ENCODE data around the gene BSND.
A peak's percentile ranks its signal among the peaks of the same experiment; 100 is the strongest.

BSND gene

GRCh38 chr1:54976747-54977146 is 22.0 kb upstream of the BSND start:
- no peak for DNase-seq

- no peak for DNase-seq
Measured at GRCh38 chr1:54977533-54978297, 21.0 kb upstream of the BSND start.

- peak in 1 of 2 experiments; percentile 47 for DNase-seq
Measured at GRCh38 chr1:54978528-54979326, 20.0 kb upstream of the BSND start.

GRCh38 chr1:54979327-54979891 is 19.3 kb upstream of the BSND start:
- no peak for DNase-seq

DNA sequence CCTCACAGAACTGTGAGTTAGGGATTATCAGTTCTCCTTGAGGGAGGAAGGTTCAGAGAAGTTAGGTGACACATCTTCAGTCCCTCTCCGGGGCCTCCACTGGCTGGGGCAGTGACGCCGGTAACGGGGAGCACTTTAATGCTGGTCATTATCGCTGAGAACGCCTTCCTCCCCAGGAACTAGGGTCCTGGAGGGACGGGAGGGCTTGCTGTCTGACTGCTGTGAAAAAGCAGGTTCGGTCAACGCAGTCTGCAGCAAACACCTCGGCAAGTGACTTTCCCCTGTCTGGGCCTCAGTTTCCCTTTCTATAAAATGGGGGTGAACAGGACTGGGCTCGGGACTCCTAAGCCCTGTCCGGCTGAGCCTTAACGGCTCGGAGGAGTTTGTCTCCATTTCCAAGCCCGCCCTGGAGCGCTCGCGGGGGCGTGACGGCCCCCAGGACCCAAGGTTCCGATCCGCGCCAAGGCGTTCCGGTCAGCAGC is 18.6 kb upstream of the BSND start:
- DNase-seq, result no peak

DNA sequence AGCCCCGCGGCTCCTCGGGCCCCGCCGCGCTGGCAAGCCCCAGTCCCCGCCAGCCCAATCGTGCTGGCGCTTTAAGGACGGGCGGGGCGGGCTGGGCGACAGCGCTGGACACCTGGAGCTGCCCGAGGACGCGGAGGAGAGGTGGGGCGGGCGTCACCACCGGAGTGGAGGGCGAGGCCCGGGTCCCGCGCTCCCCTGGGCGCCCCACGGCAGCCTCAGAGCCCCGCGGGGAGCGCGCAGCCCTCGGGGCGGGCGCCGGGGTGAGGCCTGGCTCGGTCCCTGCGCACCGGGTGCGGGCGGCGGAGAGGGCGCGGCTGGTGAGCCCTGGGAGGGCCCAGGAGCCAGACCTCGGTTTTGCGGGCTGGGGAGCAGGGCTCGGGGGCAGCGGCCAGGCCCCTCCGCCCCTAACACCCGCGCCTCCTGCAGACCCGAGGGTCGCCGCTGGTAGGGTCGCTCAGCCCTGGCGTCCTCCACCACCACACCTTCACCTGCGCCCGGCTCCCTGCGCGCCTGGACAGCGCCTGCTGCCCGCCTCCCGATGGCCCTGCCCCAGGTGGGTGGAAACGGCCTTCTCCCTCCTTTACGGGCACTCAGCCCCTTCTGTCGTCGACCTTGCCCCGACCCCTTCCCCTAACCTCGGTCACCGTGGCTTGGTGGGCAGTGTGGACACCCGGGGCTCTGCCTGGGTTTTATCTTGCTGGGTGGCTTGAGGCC is 18.0 kb upstream of the BSND start, which contains the start of gene TMEM61:
TMEM61 (plus strand) TSS at position 101 of the 714 bp plus-strand sequence; CDS start at position 539, 438 bp downstream.
- DNase-seq, result no peak

DNA sequence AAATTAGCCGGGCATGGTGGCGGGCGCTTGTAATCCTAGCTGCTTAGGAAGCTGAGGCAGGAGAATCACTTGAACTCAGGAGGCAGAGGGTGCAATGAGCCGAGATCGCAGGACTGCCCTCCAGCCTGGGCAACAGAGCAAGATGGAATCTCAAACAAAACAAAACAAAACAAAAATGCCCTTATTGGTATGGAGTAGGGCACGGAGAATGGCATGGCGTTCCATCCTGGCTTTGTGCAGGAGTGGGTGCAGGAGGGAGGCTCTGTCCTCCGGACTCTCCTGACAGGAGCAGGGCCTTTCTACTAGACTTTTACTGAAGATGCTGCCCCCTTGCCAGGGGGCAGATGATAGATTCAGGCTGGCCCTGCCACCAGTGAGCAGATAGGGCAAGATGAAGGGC is 17.3 kb upstream of the BSND start:
- no peak for DNase-seq

- peak; percentile 87 to 91 for DNase-seq
Measured at GRCh38 chr1:54982739-54983138, 16.0 kb upstream of the BSND start.

DNA sequence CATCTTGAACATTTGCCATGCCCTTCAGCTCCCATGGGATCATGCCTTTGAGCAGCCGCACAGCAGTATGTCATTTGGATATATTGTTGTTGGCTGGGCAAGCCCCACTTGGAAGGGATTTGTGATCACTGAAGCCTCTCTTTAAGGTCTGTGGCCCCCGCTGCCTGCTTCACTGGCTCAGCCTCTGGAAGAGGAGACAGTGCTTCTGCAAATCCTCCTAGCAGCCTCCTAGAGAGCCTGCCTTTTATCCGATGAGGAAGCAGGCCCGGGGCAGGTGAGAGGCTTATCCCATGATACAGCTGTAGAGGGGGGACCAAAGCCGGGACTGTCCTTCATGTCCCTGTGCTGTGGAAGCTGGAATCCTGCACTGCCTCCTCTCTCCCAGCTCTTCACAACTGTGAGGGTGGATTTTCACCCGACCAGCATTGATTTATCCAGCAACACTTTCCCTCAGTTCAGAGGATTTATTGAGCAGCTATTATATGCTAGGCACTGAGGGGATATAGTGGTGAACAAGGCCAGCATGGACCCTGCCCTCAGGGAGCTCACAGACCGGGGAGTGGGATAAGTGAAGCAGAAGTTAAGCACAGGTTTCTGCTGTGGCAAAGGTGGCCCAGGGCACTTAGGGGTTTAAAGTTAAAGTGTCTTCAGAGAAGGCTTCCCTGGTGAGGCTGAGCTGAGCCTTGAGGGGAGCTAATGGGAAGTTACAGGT is 14.4 kb upstream of the BSND start:
- no peak for DNase-seq

DNA sequence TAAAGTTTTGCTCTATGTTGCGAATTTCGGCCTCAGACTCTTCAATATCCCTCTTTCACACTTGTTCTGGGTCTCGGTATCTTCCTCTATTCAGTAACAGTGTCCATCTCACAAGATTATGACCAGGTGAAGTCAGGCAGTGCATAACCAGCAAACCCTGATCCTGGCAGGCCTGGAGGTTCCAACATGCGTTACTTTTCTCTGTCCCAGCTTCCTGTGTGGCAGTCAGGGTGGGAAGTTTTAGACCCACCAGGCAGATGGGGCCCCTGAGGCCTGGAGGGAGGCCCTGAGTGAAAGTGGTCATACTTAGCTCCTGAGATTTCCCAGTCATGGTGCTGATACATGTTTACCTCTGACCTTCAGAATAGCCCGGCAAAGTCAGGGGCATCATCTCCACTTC is 13.2 kb upstream of the BSND start:
- no peak for DNase-seq

- DNase-seq, result no peak
Measured at GRCh38 chr1:54986025-54986424, 12.7 kb upstream of the BSND start.

DNA sequence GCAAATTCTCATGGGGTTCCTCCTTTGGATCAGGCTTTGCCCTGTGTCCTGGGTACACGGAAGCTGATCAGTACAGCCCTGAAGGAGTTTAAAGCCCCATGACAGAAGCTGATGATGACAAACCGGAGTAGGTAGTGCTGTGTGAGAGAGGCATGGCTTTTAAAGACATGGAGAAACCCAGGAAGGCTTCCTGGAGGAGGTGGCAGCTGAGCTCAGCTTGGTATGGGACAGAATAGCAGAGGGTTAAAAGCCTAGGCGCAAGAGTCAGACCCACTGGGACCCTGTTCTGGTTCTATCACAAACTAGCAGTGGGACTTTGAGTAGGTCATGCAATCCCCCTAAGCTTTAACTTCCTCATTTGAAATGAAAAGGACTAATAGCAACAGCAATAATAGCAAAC is 12.2 kb upstream of the BSND start:
- no peak for DNase-seq

DNA sequence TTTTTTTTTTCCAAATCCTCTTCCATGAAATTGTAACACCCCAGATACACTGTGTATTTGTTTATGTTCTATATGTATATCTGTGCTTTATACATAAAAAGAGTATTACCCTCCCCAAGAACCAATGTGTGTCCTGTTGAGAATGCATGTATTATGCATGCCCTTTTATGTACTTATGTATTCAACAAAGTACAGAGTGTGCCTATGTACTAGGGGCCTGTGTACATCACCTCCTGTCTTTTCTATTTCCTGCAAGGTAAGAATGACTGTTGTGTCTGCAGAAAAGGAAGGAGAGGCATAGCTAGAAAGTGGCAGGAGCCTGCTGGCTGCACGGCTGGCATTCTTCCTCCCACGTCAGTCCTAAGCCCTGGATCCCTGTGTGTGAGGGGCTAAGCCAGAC is 11.3 kb upstream of the BSND start:
- DNase-seq, result no peak

DNA sequence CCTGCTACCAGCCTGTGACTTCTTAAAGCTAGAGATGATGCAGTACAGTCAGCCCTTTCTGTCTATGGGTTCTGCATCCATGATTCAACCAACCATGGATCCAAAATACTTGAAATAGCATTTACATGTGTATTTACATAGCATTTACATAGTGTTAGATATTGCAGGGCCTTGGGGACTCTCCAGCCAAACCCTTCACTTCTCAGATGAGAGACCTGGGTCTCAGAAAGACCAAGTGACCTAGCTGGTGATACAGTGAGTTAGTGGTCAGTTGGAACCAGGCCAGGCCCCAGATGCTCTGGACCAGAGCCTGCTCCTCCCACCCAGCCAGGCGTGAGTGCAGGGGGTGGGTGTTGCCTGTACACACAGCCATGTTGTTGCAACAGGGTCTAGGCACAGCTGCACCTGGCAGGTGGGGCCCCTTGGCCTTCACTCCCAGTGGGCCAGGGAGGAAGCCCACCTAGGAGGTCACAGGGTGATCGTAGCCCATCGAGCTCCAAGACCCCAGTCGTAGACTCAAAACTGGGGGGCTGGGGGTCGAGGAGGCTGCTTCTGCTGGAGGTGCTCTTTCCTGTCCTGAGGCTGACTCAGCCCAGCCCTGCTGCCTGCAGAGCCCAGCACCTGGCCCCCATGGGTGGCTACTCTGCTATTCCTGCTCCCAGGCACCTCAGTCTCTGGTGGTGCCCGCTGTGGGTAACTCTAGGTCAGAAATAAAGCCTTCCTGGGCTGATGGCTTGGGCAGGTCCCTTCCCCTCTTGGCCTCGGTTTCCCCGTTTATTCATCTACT is 10.6 kb upstream of the BSND start:
- peak in 1 of 2 experiments; percentile 62 for DNase-seq

DNA sequence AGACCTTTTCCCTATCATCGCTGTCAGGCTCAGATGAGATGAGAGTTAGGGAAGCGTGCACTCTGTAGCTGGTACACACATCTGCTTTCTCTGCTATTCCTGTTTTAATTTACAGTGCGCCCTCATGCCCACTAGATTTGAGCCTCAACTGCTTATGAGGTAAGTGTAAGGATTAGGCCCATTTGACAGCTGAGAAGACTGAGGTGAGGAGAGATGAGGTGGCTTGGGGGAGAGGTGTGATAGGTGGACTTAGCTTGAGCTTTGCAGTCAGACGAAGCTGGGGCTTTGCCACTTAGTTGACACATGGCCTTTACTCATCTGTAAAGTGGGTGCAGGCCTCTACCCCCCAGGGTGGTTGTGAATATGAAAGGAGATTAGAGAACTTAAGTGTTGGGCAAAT is 9.8 kb upstream of the BSND start:
- DNase-seq, result no peak

GRCh38 chr1:54989473-54989872 is 9.3 kb upstream of the BSND start:
- peak; percentile 88 to 95 for DNase-seq

DNA sequence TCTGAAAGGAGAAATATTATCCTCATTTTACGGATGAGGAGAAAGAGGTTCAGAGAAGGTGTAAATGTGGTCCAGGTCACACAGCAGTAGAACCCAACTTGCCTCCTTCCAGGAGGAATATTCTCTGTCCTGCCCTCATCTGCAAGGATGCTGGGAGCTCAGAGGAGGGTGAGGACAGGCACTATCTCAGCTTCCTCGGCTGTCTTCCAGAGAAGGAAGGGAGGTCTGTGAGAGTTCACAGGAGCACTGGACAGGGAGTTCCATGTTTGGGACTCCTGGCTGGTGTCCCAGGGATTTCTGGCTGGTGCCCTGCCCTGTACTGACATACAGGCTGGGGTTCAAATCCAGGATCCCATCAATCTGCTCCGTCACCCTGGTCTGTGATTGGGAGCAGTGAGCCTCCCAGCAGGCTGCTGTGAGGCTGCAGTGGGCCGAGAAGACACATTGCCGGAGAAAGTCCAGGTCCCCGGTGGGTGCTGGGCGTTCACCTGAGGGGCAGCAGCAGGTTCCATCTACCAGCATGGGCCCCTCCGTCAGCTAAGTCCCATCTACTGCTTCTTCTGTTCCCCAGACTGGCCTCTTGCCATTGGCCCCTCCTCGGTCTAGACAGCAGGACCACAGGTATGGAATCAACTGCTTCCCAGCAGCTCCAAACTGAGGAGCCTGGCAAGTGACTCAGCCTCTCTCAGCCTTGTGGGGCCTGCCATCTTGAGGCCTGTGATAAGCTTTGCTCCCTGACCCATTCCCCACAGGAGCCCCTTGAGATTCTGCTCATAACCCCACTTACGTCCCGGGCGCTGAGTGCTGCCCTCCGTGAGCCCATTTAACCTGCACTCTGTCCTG is 8.5 kb upstream of the BSND start:
- no peak for DNase-seq

- no peak for DNase-seq
Measured at GRCh38 chr1:54990916-54991315, 7.8 kb upstream of the BSND start.

DNA sequence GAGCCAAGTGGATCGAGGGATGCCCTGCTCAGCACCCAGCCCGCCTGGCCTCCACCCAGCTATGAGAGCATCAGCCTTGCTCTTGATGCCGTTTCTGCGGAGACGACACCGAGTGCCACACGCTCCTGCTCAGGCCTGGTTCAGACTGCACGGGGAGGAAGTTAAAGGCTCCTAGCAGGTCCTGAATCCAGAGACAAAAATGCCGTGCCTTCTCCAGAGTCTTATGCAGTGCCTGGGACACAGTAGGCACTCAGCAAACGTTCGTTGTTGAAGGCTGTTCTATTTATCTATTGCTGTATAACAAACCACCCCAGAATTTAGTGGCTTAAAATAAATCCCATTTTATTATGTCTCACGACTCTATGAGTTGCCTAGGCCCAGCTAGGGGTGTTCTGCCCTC is 6.8 kb upstream of the BSND start:
- no peak for DNase-seq

GRCh38 chr1:54993140-54993539 is 5.6 kb upstream of the BSND start:
- no peak for DNase-seq

All from SHP77 (cell line).